ENCODE data around the gene CEND1.

DNA sequence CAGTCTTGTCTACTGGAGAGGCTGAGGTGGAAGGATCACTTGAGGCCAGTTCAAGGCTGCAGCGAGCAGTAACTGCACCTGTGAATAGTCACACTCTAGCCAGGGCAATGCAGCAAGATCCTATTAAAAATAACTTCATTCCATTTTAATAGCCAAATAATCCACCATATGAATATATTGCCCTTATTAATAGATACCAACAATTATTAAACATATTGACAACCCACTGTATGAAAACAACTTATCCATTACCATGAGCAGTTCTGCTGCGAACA lies 23.0 kb downstream of the CEND1 start:
- TF ChIP-seq, protein P1, sequence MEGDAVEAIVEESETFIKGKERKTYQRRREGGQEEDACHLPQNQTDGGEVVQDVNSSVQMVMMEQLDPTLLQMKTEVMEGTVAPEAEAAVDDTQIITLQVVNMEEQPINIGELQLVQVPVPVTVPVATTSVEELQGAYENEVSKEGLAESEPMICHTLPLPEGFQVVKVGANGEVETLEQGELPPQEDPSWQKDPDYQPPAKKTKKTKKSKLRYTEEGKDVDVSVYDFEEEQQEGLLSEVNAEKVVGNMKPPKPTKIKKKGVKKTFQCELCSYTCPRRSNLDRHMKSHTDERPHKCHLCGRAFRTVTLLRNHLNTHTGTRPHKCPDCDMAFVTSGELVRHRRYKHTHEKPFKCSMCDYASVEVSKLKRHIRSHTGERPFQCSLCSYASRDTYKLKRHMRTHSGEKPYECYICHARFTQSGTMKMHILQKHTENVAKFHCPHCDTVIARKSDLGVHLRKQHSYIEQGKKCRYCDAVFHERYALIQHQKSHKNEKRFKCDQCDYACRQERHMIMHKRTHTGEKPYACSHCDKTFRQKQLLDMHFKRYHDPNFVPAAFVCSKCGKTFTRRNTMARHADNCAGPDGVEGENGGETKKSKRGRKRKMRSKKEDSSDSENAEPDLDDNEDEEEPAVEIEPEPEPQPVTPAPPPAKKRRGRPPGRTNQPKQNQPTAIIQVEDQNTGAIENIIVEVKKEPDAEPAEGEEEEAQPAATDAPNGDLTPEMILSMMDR (optimal IDR thresholded peaks at IDR 0.05 in 1 of 3, IDR thresholded peaks at IDR 0.05 in 1 of 3, conservative IDR thresholded peaks at IDR 0.05 in 1 of 3; ENCODE audit: extremely low read depth in 1 of 3, insufficient read depth in 2 of 3, low read length in 3 of 3): no peak
- TF ChIP-seq EZH2 (IDR thresholded peaks at IDR 0.05; ENCODE audit: low read length): no peak

All from keratinocyte (primary cell).